ENCODE measurements around the gene ERFE.

ERFE gene

GRCh38 chr2:238155051-238155760 is 3.6 kb upstream of the ERFE start:
- no peak for DNase-seq (ENCODE audit: low read depth, low spot score)

DNA sequence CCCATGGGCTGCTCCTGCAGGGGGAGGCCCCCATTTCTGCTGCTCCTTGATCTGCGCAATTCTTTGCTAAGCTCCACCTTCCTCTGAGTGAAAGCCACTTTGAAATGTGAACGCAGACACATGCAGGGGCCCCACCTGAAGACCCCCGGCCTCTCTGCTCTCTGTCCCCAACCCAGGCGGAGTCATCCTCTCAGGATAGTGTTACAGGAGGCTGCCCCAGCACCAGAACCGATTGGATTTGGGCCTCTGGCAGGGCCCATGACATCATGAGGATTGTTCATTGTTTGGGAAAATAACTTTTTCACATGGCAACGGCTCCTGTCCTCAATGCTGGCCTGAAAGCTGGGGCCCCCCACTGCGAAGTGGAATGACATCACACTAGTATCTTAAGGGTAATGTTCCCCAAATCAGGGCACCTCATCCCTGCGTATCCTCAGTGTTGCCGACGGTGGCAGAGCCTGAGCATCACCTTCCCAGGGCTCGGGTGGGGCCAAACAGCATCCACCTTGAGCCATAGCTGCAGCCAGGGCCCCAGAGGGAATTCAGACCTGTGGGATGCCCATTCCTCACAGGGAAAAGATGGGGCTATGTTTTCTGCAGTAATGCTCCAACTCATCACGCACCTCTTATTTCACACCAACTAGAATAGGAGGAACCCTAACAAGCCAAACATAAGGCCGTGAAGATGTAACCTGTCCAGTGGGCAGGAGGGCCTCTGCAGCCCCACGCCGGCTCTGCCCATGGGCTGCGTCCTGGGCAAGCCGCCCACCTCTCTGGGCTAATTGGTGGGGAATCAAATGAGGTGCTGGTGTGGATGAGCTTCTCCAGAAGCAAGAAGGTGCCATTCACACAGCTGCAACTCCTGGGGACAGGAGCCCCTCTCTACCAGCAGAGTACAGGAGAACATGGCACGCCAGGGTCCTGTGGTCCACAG is 2.7 kb upstream of the ERFE start:
- DNase-seq (ENCODE audit: low read depth, low spot score), result no peak

- no peak for DNase-seq (ENCODE audit: low read depth, low spot score)
These were observed 1.2 kb upstream of the ERFE start for GRCh38 chr2:238157506-238158017.

GRCh38 chr2:238158018-238158508 is 707 bp upstream of the ERFE start:
- DNase-seq (ENCODE audit: low read depth, low spot score), result no peak

DNA sequence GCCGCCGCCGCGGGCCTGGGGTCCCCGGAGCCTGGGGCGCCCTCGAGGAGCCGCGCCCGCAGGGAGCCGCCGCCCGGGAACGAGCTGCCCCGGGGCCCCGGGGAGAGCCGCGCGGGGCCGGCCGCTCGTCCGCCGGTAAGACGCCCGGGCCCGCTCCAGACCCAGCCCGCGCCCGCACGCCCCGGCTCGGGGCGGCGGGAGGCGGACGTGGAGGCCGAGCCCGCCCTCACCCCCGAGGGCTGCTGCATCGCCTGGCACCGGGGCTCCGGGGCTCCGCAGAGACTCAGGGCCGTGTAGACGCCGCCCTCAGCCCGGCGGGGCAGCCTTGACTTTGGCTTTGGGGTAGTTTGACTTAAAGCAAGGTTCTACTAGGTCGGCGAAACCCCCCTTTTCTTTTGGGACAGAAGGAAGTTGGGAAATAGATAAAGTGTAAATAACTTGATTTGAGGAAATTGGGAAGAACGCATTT is 335 bp downstream of the ERFE start:
- no peak for DNase-seq (ENCODE audit: low read depth, low spot score)

- DNase-seq (ENCODE audit: low read depth, low spot score), result no peak
These were observed 963 bp downstream of the ERFE start for GRCh38 chr2:238159661-238160205.

GRCh38 chr2:238160206-238161129 is 1.7 kb downstream of the ERFE start:
- DNase-seq (ENCODE audit: low read depth, low spot score), result peak; percentile 69

DNA sequence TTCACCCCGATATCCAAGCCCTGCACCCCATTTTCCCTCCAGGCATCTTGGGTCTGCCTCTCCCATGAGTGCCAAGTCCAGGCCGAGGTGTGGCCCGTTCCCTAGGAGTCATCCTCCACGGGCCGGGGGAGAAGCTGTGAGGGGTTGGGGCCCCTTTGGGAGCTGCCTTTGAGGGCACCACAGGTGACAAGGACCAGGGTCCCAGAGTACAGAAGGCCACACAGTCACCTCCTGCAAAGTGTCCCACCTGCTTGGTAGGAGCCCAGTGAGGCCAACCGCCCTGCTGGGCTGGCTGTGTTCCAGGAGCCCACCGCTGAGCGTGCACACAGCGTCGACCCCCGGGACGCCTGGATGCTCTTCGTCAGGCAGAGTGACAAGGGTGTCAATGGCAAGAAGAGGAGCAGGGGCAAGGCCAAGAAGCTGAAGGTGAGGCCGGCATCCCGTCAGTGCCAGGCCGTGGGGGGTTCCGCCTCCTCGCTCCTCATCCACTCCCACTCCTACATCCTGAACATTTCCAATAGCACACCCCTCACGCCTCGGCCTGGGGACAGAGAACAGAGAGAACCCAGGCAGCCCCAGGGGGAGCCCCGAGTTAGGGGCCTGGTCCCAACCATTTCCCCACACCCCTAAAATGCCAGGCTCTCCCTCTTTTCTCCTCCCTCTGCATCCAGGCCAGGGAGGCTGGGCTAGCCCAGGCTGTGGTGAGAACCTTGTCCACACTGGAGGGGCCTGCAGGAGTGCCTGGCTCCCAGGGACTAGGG is 2.7 kb downstream of the ERFE start:
- DNase-seq (ENCODE audit: low read depth, low spot score), result no peak

- DNase-seq (ENCODE audit: low read depth, low spot score), result no peak
These were observed 3.6 kb downstream of the ERFE start for GRCh38 chr2:238162251-238162845.

- DNase-seq (ENCODE audit: low read depth, low spot score), result no peak
These were observed 4.2 kb downstream of the ERFE start for GRCh38 chr2:238162846-238163441.

DNA sequence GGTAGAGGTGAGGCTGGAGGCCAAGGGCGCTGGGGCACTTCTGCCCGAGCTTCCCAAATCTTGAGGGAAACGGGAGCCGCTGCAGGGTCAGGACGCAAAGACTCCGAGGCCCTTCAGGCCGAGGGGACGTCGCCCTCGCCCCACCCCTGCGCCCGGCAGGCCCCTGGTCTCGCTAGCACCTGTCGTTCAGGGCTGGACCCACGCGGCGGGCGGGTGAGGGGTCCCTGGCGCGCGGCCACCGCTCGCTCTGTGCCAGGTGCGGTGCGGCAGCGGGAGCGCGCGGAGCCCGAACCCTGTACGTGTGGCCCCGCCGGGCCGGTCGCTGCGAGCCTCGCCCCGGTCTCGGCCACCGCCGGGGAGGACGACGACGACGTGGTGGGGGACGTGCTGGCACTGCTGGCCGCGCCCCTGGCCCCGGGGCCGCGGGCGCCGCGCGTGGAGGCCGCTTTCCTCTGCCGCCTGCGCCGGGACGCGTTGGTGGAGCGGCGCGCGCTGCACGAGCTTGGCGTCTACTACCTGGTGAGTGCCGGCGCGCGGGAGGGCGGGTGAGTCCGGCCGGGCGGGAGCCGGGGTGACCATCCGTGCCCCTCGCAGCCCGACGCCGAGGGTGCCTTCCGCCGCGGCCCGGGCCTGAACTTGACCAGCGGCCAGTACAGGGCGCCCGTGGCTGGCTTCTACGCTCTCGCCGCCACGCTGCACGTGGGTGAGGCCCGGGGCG is 4.9 kb downstream of the ERFE start:
- no peak for DNase-seq (ENCODE audit: low read depth, low spot score)

DNA sequence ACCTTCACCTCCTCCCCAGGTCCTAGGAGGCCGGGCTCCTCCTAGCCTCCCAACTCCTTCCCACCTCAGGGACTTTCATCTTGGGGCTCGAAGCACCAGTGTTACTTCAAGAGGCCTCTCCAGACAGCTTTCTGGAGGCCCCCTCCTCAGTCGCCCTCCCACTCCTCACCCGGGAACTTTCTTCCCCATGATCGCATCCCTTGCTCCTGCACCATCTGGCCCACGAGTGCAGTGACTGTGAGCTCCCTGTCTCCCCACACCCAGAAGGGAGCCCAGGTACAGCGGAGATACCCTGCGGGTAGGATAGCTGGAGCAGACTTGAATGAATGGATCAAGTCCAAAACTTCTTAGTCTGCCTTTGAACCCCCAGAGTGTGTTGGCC is 6.1 kb downstream of the ERFE start:
- no peak for DNase-seq (ENCODE audit: low read depth, low spot score)

DNA sequence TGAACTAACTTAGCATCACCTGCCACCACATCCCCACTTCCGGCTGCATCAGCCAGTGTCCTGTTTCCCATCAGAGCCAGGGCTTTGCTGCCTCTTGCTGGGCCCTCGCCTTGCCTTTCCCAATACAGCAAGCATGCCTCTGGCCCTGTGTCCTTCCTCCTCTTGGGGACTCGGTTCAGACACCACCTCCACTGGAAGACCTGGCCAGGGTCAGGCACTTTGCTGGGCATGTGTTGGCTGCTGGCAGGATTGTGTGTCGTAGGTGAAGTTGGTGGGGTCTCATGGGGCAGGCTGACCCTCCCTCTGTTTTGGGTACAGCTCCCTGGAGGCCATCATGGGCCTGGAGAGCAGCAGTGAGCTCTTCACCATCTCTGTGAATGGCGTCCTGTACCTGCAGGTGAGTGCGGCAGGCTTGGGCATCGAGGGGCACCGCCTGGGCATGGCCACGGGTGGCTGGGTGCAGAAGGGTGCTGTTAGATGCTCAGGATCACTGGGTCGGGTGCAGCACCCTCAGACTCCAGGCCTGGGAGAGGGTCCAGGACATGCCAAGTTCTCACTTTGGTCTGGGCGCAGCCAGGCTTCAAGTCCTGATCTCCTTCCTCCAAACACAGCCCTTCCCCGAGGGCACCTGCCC is 6.6 kb downstream of the ERFE start:
- DNase-seq (ENCODE audit: low read depth, low spot score), result no peak

GRCh38 chr2:238166391-238167343 is 7.9 kb downstream of the ERFE start:
- no peak for DNase-seq (ENCODE audit: low read depth, low spot score)

- no peak for DNase-seq (ENCODE audit: low read depth, low spot score)
These were observed 8.6 kb downstream of the ERFE start for GRCh38 chr2:238167344-238167715.

DNA sequence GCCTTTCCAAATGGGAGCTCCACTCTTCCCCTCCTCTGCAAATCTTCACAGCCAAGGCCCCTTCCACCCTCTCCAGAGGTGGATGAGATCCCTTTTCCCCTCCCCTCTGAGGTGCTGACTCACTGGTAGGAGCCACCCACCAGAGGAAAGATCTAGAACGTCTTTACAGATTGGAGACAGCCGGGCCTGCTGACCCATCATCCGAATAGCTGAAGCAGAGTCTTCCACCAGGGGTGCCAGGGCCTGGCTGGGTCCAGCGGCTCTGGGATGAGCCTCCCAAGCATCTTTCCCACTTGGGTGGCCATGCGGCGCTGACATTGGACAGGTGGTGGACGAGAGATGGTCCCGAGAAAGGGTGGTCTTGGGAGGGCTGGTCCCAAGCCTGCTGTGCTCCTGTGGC is 9.0 kb downstream of the ERFE start:
- no peak for DNase-seq (ENCODE audit: low read depth, low spot score)
